ENCODE results near the gene NTRK3.

NTRK3 gene

GRCh38 chr15:88256279-88257230, at the start of gene NTRK3:
Gene NTRK3, minus strand, starts transcription at chr15:88256739. Its CDS starts 586 bp downstream, at chr15:88256153.
- no peak for DNase-seq (ENCODE audit: low read depth, low spot score)

GRCh38 chr15:88303395-88303794, 46.9 kb upstream of the NTRK3 start:
- no peak for DNase-seq (ENCODE audit: low read depth, low spot score)

- DNase-seq (ENCODE audit: low read depth, low spot score) = no peak
Measured at GRCh38 chr15:88302373-88302772, 45.8 kb upstream of the NTRK3 start.

GRCh38 chr15:88301311-88301710, 44.8 kb upstream of the NTRK3 start:
- DNase-seq (ENCODE audit: low read depth, low spot score) = no peak

- no peak for DNase-seq (ENCODE audit: low read depth, low spot score)
Measured at GRCh38 chr15:88300861-88301260, 44.3 kb upstream of the NTRK3 start.

- DNase-seq (ENCODE audit: low read depth, low spot score) = no peak
Measured at GRCh38 chr15:88300089-88300488, 43.5 kb upstream of the NTRK3 start.

GRCh38 chr15:88299497-88299896, 43.0 kb upstream of the NTRK3 start:
- DNase-seq (ENCODE audit: low read depth, low spot score) = no peak

GRCh38 chr15:88288661-88289060, 32.1 kb upstream of the NTRK3 start:
- no peak for DNase-seq (ENCODE audit: low read depth, low spot score)

- DNase-seq (ENCODE audit: low read depth, low spot score) = no peak
Measured at GRCh38 chr15:88288206-88288605, 31.7 kb upstream of the NTRK3 start.

GRCh38 chr15:88284318-88284998, 27.9 kb upstream of the NTRK3 start:
- no peak for DNase-seq (ENCODE audit: low read depth, low spot score)

- DNase-seq (ENCODE audit: low read depth, low spot score) = no peak
Measured at GRCh38 chr15:88282614-88283013, 26.1 kb upstream of the NTRK3 start.

- DNase-seq (ENCODE audit: low read depth, low spot score) = no peak
Measured at GRCh38 chr15:88276821-88277410, 20.4 kb upstream of the NTRK3 start.

GRCh38 chr15:88275804-88276203, 19.3 kb upstream of the NTRK3 start:
- DNase-seq (ENCODE audit: low read depth, low spot score) = no peak

- DNase-seq (ENCODE audit: low read depth, low spot score) = no peak
Measured at GRCh38 chr15:88274553-88275460, 18.3 kb upstream of the NTRK3 start.

GRCh38 chr15:88272421-88272820, 15.9 kb upstream of the NTRK3 start:
- DNase-seq (ENCODE audit: low read depth, low spot score) = no peak

GRCh38 chr15:88269356-88270062, 13.0 kb upstream of the NTRK3 start:
- no peak for DNase-seq (ENCODE audit: low read depth, low spot score)

GRCh38 chr15:88267720-88268119, 11.2 kb upstream of the NTRK3 start:
- no peak for DNase-seq (ENCODE audit: low read depth, low spot score)

- no peak for DNase-seq (ENCODE audit: low read depth, low spot score)
Measured at GRCh38 chr15:88266170-88266569, 9.6 kb upstream of the NTRK3 start.

- no peak for DNase-seq (ENCODE audit: low read depth, low spot score)
Measured at GRCh38 chr15:88264622-88265021, 8.1 kb upstream of the NTRK3 start.

- DNase-seq (ENCODE audit: low read depth, low spot score) = no peak
Measured at GRCh38 chr15:88262064-88262463, 5.5 kb upstream of the NTRK3 start.

Data from iPS DF 19.7 (cell line).